HG03354 (cell line): ENCODE measurements around the gene CACHD1.
"Not testable (repeated sequence)": the region's sequence is repeated elsewhere in the genome, so short reads cannot be mapped to it uniquely, and the experiment has no call there.

Experiments
- ATAC-seq: cut with Tn5 transposase; IDR thresholded peaks from one replicate; pipeline ENCODE4 v1.9.1; 2021; ENCODE audit warnings: mild to moderate bottlenecking; ENCODE audit not compliant: unreplicated experiment, poor library complexity, severe bottlenecking

CACHD1 gene

GRCh38 chr1:64575881-64576676 is 106.2 kb downstream of the CACHD1 start:
- no peak for ATAC-seq

- ATAC-seq = no peak
These were observed 108.5 kb downstream of the CACHD1 start for GRCh38 chr1:64578270-64578973.

GRCh38 chr1:64579767-64580166 is 109.8 kb downstream of the CACHD1 start:
- no peak for ATAC-seq

GRCh38 chr1:64581135-64581842 is 111.4 kb downstream of the CACHD1 start:
- ATAC-seq = no peak

- no peak for ATAC-seq
These were observed 111.9 kb downstream of the CACHD1 start for GRCh38 chr1:64581843-64582185.

GRCh38 chr1:64584479-64584878 is 114.5 kb downstream of the CACHD1 start:
- ATAC-seq = no peak

GRCh38 chr1:64588876-64589275 is 118.9 kb downstream of the CACHD1 start:
- no peak for ATAC-seq

- no peak for ATAC-seq
These were observed 120.4 kb downstream of the CACHD1 start for GRCh38 chr1:64590316-64590715.

GRCh38 chr1:64594446-64594845 is 124.5 kb downstream of the CACHD1 start:
- ATAC-seq = no peak

GRCh38 chr1:64595871-64596515 is 126.1 kb downstream of the CACHD1 start:
- no peak for ATAC-seq

- no peak for ATAC-seq
These were observed 127.2 kb downstream of the CACHD1 start for GRCh38 chr1:64597113-64597512.

GRCh38 chr1:64598100-64598571 is 128.2 kb downstream of the CACHD1 start:
- no peak for ATAC-seq

GRCh38 chr1:64599242-64599641 is 129.3 kb downstream of the CACHD1 start:
- no peak for ATAC-seq

- ATAC-seq = no peak
These were observed 131.3 kb downstream of the CACHD1 start for GRCh38 chr1:64601207-64601606.

GRCh38 chr1:64608005-64608650 is 138.2 kb downstream of the CACHD1 start:
- ATAC-seq = no peak

GRCh38 chr1:64608651-64609048 is 138.7 kb downstream of the CACHD1 start:
- ATAC-seq = no peak

GRCh38 chr1:64610950-64611349 is 141.0 kb downstream of the CACHD1 start:
- not testable (repeated sequence) for ATAC-seq

- no peak for ATAC-seq
These were observed 146.1 kb downstream of the CACHD1 start for GRCh38 chr1:64616039-64616438.

- ATAC-seq = no peak
These were observed 153.8 kb downstream of the CACHD1 start for GRCh38 chr1:64623750-64624191.
